ENCODE data around the gene EGLN3.

Gene EGLN3

DNA sequence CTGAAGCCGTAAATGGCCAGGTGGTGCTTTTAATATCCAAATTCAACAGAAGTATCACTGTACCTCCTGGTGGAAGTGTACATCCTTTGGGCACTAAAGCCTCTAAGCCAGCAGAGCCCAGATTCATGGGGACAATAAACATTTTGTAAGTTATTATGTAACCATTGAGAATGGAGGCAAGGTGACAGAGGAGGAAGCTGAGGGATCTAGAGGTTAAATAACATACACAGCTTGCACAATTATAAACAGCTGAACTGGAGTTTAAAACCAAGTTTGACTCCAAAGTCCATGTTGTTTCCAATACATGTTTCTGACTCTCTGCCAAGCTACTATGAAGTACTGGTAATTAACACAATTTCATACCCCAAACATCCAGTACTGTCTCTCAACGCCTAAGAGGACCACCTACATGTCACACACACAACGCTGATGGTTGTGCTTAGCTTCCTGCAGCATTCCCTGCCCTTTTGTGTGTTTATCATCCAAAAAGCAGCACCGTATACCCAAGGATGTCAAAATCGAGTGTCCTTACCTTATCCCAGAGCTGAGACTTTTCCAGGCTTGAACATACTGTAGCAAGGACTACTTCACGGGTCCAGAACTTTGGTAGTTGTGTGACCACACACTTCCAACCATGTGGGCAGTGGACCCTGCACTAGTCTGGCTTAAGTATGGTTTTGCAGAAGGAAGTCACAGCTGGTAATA, 41.3 kb downstream of the EGLN3 start:
- no peak for DNase-seq

DNA sequence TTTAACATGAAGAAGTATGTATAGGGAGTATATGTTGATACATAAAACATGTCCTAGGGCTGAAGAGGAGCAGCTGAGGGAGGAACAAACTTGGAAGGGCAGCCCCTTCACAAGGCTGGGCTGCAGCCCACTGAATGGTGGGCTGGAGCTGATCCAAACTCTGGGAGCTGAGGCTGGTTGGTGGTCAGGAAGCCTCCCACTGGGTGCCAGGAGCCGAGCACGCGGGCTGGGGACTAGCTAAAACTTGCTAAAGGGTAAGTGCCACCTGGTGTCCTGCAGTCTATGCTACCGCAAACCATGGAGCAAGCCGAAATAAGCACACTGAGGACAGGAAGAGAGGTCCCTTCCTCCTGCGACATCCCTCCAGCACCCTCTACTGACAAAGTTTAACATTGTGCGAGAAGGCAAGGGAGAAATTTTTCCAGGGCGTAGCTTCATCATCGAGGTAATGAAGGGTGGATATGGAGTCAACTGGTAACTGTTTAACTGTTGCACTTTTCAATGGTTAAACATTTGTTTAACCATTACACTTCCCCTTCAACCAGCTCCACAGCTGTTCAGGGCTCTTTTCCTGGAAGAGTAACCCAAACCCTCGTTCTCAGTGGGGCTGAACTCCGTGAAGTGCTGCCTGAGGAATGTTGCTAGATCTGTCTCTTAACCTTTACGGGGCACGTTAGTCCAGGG, 42.2 kb downstream of the EGLN3 start:
- DNase-seq: no peak

DNA sequence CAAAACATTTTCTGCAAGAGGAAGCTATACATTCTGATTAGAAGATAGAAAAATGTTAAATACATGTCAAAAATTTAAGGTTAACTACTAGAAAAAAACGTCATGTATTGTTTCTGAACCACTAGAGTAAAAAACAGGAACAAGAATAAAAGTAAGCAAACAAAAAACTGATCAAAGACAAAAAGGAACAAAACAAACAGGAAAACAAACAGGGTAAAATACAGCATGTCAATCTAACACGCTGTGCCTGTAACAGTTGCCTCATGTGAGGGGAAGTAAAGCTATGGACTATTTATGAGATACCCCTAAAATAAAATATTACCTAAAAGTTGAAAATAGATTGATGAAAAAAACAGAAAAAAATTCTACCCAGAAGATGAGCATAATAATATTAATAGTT, 43.9 kb downstream of the EGLN3 start:
- DNase-seq: no peak

DNA sequence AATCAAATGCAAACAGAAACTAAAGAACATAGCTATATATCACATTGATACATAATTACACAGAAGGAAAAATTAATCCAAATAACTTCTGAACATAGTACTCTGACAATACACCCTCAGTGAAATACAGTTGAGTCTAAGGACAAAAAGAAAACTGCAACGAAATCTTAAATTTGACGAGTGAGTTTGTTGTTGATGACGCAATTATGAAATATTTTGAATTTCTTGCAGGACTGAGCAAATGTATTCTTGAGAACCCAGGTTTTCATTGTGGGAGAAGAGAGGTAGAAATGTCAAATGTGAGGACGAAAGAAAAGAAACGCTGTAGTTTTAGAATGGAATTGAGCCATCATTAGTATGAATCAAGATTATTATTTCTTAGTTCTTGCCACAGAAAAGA, 46.3 kb downstream of the EGLN3 start:
- no peak for DNase-seq

DNA sequence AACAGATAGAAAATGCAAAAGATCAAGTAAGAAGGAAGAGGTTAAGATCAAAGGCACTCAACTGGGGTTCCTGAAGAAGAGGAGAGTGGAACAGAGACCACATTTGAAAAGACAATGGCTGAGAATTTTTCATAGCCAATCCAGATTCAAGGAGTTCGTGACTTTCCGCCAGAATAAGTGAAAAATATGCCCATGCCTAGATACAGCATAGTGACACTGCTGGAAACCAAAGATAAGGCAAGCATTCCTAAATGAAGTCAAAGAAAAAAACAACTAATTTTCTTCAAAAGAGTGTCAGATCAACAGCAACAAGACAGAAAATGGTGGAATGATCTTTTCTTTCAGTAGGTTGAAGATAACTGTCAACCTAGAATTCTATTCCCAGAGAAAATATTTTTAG, 47.5 kb downstream of the EGLN3 start:
- no peak for DNase-seq

DNA sequence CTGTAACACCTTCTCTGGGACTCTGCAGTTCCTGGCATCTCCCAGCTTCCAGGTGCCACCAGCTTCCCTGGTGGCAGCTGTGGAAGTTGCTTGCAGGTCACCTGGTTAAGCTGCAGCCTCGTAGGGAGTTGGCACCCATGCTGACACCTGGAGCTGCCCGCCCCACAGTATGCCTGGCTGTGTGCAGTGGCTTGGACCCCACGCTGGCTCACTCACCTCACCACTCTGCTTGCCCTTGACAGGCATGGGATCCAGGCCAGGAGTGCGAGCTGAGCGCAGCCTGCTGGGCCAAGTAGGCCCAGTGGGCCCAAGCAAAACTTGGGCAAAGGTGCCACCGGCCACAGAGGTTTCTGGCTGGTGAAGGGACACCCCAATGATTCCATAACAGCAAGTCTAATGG, 48.5 kb downstream of the EGLN3 start:
- no peak for DNase-seq

DNA sequence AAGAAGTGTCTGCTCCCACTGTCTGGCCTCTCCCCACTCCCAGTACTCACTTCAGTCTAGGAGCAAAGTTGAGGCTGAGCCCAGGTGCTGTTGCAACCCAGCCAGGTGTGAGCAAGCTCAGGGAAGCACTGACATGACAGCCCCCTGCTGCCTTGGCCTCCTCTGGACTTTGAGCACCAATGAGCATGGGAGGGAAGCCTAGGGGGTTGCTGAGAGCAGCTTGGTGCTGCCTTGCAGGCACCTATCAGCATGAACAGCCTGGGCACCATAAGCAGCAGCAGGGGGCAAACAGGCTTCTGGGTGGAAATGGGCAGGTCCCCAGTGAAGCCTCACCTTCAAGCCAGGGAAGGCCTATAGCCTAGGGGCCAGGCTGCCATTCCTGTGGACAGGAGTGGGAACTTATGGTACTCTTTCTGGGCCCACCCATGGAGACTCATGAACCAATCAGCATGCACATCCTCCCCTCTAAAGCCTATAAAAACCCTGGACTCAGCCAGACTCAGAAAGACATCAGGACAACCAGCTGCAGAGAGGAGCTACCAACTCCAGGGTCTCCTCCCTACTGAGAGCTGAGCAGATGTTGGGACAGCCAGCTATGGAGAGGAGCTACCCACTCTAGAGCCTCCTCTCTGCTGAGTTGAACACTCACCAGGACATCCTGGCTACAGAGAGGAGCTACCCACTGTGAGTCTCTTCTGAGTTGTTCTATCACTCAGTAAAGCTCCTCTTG, 49.3 kb downstream of the EGLN3 start:
- DNase-seq: no peak

DNA sequence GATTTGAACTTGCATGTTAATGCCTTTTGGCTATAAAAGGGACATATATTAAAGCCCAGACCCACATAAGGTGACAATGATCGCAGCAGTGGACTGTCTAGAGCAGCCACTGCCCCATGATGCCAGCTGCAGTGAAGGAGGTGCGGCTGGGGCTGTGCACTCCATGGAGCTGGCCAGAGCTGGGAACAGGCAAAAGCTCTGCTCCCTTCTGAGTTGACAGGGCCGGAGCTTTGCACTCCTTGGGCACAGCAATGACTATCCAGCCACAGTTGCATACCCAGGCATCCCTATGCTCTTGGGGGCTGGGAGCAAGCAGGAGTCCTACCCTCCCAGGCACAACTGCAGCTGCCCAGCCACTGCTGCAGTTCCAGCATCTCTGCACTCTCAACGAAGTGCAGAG, 50.2 kb downstream of the EGLN3 start:
- no peak for DNase-seq

DNA sequence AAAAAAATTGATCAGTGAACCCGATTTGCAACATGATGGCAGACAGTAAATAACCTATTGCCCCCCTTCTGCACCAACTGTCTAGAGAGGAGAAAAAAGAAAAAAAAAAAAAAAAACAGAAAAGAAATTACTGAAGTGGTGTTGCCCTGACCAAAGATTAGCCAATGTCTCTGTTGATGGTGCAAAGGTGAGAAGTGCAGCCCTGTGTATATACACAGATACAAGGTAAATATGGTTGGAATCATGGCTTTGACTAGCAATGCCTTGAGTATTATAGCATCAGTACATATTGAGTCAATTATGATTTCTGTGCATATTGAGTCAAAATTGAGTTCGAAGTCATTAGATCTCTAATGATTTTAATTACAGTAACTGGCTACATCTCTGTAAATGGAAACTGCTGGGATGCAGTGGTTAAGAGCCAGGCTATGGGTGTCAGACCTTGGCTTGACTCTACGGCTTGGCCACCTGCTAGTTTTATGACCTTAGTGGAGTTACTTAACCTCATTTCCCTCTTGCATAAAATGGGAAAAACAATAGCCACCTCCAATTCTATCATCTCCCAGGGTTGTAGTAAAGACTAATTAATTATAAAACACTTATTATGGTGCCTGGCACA, 51.0 kb downstream of the EGLN3 start:
- no peak for DNase-seq

DNA sequence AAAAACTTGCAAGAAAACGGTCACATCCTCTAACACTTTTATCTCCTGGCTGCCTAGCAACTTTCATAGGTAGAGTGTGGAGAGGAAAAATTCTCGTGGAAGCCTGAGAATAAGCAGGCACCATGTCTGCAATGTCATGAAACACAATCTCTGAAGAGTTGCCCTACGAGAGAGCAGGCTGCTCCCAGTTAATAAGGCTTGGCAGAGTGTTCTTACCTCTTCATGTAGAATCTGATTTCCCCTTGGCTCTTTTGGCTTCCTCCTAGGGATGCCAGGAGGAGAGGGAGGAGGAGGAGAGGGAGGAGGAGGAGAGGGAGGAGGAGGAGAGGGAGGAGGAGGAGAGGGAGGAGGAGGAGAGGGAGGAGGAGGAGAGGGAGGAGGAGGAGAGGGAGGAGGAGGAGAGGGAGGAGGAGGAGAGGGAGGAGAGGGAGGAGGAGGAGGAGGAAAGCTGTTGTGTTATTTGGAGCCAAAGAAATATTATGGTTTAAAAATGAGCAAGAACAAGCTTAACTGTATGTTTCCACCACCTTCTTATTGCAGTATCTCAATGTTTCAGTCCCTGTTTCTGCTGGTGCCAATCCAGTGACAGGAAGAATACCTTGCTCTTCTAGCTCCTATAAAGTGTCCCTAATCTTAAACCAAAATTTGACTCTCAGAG, 52.9 kb downstream of the EGLN3 start:
- DNase-seq: no peak

DNA sequence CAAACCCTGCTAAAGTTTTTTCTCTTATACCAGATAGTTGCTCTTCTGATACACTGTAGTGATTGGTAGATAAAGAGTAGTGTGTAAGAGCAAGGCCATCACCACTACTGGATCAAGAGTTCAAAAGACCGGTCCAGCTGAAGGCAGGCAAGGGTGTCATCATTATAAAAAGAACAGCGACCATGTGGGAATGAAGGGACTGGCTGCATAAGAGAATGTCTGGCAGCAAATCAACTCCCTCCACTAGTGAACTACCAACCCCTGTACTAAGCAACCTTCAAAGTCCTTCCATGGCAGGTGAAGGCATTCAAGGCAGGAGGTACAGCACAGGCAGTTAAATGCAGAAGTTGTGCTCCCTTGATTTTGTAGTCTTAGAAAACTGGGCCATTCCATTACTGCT, 53.5 kb downstream of the EGLN3 start:
- DNase-seq: no peak

DNA sequence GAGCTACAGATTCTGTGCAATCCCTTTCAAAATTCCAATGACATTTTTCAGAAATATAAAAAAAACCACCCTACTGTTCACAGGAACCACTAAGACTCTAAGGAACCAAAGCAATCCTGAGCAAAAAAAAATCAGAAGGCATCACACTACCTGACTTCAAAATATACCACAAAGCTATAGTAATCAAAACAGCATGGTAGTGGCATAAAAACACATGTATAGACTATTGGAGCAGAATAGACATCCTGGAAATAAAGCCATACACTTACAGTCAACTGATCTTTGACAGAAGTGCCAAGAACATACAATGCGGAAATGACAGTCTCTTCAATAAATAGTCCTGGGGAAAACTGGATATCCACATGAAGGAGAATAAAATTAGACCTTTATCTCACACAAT, 56.5 kb downstream of the EGLN3 start:
- no peak for DNase-seq

DNA sequence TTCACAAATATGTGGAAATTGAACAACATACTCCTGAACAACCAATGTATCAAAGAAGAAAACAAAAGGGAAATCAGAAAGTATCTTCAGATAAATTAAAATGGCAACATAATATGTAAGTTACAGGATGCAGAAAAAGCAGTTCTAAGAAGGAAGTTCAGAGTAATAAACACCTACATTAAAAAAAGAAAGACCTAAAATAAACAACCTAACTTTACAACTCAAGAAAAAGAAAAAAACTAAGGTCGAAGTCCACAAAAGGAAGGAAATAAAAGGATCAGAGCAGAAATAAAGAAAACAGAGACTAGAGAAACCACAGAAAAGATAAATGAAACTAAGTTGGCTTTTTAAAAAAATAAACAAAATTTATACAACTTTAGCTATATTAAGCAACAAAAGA, 59.2 kb downstream of the EGLN3 start:
- DNase-seq: no peak

DNA sequence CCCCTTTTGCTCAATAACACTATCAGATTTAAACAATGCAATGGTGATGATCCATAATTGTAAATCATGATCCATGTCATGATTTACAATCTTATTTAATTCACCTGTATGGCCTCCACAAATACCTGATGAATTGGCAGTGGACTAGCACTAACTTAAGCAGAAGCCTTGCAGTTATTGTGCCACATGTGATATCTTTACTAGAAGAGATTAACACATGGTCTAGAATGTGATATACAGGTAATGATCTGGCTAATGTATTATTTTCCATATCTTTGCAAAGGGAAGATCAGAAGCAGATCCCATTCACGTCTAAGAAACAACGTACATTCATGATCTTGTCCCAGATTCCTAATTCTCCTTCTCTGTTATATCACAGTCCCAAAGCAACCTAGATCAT, 66.0 kb downstream of the EGLN3 start:
- DNase-seq: no peak

DNA sequence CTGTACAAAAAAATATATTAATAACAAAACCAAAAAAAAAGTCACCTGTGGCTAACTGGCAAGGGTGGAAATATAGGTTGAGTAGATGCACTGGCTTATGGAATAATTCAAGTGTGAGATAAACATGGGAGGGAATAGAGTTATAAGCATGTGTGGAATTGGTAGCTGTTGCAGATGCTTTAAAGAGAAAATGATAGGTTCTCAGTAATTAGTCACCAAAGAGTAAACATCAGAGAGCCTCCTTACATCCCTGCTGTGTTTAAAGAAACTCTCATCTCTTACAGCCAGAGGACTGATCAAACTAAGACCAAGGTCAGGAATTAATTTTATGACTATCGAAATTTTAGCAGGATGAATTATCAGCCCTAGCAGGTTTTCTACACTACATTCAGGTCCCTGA, 70.5 kb downstream of the EGLN3 start:
- DNase-seq: no peak

DNA sequence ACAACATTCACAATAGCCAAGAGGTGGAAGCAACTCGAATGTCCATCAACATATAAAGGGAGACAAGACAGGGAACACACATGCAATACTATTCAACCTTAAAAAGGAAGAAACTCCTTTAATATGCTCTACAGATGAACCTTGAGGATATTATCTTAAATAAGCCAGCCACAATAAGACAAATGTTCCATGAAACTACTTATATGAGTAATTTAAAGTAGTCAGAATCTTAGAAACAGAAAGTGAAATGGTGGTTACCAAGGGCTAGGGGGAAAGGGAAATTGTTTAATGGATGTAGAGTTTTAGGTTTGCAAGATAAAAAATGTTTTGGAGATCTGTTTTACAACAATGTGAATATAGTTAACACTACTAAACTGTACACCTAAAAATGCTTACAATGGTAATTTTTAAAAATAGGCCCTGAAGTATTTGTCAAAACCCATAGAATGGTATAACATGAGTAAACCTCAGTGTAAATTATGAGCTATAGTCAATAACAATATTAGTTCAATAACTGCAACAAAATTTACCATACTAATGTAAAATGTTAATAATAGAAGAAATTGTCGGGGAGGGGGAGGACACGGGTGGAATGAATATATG, 71.1 kb downstream of the EGLN3 start:
- no peak for DNase-seq

DNA sequence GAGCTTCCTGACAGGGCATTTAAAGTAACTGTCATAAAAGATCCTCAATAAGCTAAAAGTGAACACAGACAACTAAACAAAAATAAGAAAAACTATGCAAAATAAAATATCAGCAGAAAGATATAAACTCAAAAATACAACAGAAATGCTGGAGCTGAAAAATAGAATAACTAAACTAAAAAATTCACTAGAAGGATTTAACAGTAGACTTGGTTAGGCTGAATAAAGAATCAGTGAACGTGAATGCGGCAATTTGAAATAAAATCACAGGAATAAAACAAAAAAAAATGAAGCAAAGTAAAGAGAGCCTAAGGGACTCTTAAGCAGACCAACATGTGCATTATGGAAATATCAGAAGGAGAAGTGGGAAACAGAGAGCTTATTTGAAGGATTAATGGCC, 74.6 kb downstream of the EGLN3 start:
- DNase-seq: no peak

All from KG1 (cell line).